Fibroblast of skin of scalp (primary cell): ENCODE measurements around the gene AKAP6.
A peak's percentile ranks its signal among the peaks of the same experiment; 100 is the strongest.

Source experiments
- DNase-seq: peaks from one replicate; pipeline ENCODE4 v3.0.0-alpha.2; 2013

Gene AKAP6

GRCh38 chr14:32588448-32589320 is 259.6 kb downstream of the AKAP6 start:
- DNase-seq = peak; percentile 62

- no peak for DNase-seq
Observed at GRCh38 chr14:32590157-32590556, 261.1 kb downstream of the AKAP6 start.

- DNase-seq = peak; percentile 95
Observed at GRCh38 chr14:32593290-32593942, 264.3 kb downstream of the AKAP6 start.

GRCh38 chr14:32594766-32595165 is 265.7 kb downstream of the AKAP6 start:
- DNase-seq = peak; percentile 95

- no peak for DNase-seq
Observed at GRCh38 chr14:32595497-32595896, 266.4 kb downstream of the AKAP6 start.

- peak; percentile 12 for DNase-seq
Observed at GRCh38 chr14:32596390-32596789, 267.3 kb downstream of the AKAP6 start.

- no peak for DNase-seq
Observed at GRCh38 chr14:32597771-32598170, 268.7 kb downstream of the AKAP6 start.

- DNase-seq = no peak
Observed at GRCh38 chr14:32601069-32601468, 272.0 kb downstream of the AKAP6 start.

- peak; percentile 22 for DNase-seq
Observed at GRCh38 chr14:32601906-32602305, 272.8 kb downstream of the AKAP6 start.

- DNase-seq = no peak
Observed at GRCh38 chr14:32602699-32603098, 273.6 kb downstream of the AKAP6 start.

GRCh38 chr14:32603992-32604565 is 275.0 kb downstream of the AKAP6 start:
- no peak for DNase-seq

GRCh38 chr14:32606301-32606700 is 277.2 kb downstream of the AKAP6 start:
- no peak for DNase-seq

GRCh38 chr14:32607399-32607798 is 278.3 kb downstream of the AKAP6 start:
- DNase-seq = peak; percentile 14

GRCh38 chr14:32608857-32609256 is 279.8 kb downstream of the AKAP6 start:
- DNase-seq = peak; percentile 79

- no peak for DNase-seq
Observed at GRCh38 chr14:32609388-32609787, 280.3 kb downstream of the AKAP6 start.

- DNase-seq = peak; percentile 92
Observed at GRCh38 chr14:32611752-32612151, 282.7 kb downstream of the AKAP6 start.

- no peak for DNase-seq
Observed at GRCh38 chr14:32618991-32619390, 289.9 kb downstream of the AKAP6 start.

- peak; percentile 60 for DNase-seq
Observed at GRCh38 chr14:32620303-32620702, 291.2 kb downstream of the AKAP6 start.

GRCh38 chr14:32620724-32621123 is 291.6 kb downstream of the AKAP6 start:
- DNase-seq = peak; percentile 66

- DNase-seq = no peak
Observed at GRCh38 chr14:32621585-32621984, 292.5 kb downstream of the AKAP6 start.

GRCh38 chr14:32622742-32623141 is 293.6 kb downstream of the AKAP6 start:
- DNase-seq = no peak

GRCh38 chr14:32623300-32624093 is 294.4 kb downstream of the AKAP6 start:
- peak; percentile 79 for DNase-seq

- DNase-seq = no peak
Observed at GRCh38 chr14:32625211-32625610, 296.1 kb downstream of the AKAP6 start.
